ENCODE data around the gene PRKCA.

DNA sequence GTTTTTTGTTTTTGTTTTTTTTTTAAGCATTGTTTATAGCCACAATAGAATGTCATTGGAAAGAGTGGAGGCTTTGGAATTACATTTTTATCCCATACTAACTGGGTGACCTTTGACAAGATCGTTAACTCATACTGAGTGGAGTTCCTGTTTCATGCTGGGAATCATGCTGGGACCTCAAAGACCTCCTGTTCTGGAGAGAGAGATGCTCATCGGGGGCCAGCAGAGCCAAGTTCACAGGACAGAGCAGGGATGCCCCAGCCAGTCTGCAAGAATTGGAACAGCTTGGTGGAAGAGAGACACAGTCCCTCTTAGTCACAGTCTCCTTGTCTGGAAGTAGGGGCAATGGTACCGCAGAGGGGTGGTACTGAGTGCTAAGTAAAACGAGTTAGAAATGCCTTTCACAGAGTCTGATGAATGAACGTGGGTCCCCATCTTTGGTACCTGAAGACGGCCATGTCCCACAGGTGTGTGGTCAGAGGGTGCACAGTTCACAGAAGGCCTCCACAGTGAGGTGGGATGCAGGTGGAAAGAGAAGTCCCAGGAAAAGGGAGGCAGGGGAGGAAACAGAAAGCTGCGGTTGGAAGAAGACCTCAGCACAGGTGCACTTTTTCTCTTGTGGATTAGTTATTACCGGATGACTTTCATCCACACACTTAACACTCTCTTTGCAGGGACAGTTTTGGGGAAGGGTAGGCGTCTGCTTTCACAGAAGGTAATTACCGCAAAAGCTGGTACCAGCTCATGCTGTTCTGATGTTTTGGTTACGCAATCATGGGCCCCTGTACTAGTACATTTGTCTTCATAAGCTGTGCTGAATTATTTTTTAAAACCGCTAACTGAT lies 147.8 kb downstream of the PRKCA start:
- TF ChIP-seq, protein P1, sequence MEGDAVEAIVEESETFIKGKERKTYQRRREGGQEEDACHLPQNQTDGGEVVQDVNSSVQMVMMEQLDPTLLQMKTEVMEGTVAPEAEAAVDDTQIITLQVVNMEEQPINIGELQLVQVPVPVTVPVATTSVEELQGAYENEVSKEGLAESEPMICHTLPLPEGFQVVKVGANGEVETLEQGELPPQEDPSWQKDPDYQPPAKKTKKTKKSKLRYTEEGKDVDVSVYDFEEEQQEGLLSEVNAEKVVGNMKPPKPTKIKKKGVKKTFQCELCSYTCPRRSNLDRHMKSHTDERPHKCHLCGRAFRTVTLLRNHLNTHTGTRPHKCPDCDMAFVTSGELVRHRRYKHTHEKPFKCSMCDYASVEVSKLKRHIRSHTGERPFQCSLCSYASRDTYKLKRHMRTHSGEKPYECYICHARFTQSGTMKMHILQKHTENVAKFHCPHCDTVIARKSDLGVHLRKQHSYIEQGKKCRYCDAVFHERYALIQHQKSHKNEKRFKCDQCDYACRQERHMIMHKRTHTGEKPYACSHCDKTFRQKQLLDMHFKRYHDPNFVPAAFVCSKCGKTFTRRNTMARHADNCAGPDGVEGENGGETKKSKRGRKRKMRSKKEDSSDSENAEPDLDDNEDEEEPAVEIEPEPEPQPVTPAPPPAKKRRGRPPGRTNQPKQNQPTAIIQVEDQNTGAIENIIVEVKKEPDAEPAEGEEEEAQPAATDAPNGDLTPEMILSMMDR (IDR thresholded peaks at IDR 0.05), result no peak
- TF ChIP-seq EP300 (IDR thresholded peaks at IDR 0.05) (no peak), POLR2A (IDR thresholded peaks at IDR 0.05) (no peak)

Data from ovary (tissue), 3 donors.